ENCODE results near the gene ARHGAP10. TPM values are rescaled to one million over a fixed set of nuclear protein-coding genes. Genes with fewer than 3 reads are reported as not detected.

ARHGAP10 gene
- total RNA-seq, 3 donors from 2014 or later (not counting 1 experiment from before 2014, with no cell fraction given) = 13.9 to 28.7 (median 23.2) TPM

GRCh38 chr4:148074462-148074861, 342.6 kb downstream of the ARHGAP10 start:
- TF ChIP-seq CTCF (IDR thresholded peaks at IDR 0.05) = no peak
- Histone ChIP-seq H3K27ac (ENCODE audit: low read length) (no peak overlapping the region), H3K36me3 (ENCODE audit: control insufficient read depth, insufficient read depth, low read length) (peaks cover 22% of the 10 kb centered on the region), H3K4me3 (ENCODE audit: low read length) (no peak overlapping the region), H3K27me3 (ENCODE audit: control insufficient read depth, insufficient read depth, low read length) (no peaks in the 10 kb centered on the region), H3K9me3 (ENCODE audit: control insufficient read depth, insufficient read depth, low read length) (peaks cover 27% of the 10 kb centered on the region), H3K4me1 (ENCODE audit: control insufficient read depth, insufficient read depth, low read length) (no peaks in the 10 kb centered on the region)
- Mint-ChIP-seq H3K27me3 (ENCODE audit: low read depth in 2 of 2) (no peaks in the 10 kb centered on the region), H3K36me3 (peaks cover 26% of the 10 kb centered on the region), H3K27ac (peak overlapping the region in 1 of 2 donors; percentile 36), H3K4me3 (no peak overlapping the region), H3K9me3 (peaks cover 4 to 15% of the 10 kb centered on the region in 2 donors), H3K4me1 (peaks cover 0 to 5% of the 10 kb centered on the region in 2 donors)
- intact Hi-C loops (cut with micrococcal nuclease) = no loop called here
- DNase-seq (no peak), ATAC-seq (no peak)
- 100% methylated on average over 5 of the region's 5 CpGs for WGBS (ENCODE audit: insufficient coverage)

GRCh38 chr4:148075438-148075837, 343.6 kb downstream of the ARHGAP10 start:
- Mint-ChIP-seq H3K4me3 (no peak overlapping the region), H3K4me1 (peaks cover 0 to 5% of the 10 kb centered on the region in 2 donors), H3K27ac (no peak overlapping the region), H3K27me3 (ENCODE audit: low read depth in 2 of 2) (no peaks in the 10 kb centered on the region), H3K36me3 (peaks cover 26% of the 10 kb centered on the region), H3K9me3 (peaks cover 4 to 15% of the 10 kb centered on the region in 2 donors)
- Histone ChIP-seq H3K27ac (ENCODE audit: low read length) (no peak overlapping the region), H3K36me3 (ENCODE audit: control insufficient read depth, insufficient read depth, low read length) (peaks cover 22% of the 10 kb centered on the region), H3K9me3 (ENCODE audit: control insufficient read depth, insufficient read depth, low read length) (peaks cover 27% of the 10 kb centered on the region), H3K27me3 (ENCODE audit: control insufficient read depth, insufficient read depth, low read length) (no peaks in the 10 kb centered on the region), H3K4me3 (ENCODE audit: low read length) (no peak overlapping the region), H3K4me1 (ENCODE audit: control insufficient read depth, insufficient read depth, low read length) (no peaks in the 10 kb centered on the region)
- TF ChIP-seq CTCF (IDR thresholded peaks at IDR 0.05) = no peak
- 94% methylated on average over 3 of the region's 3 CpGs for WGBS (ENCODE audit: insufficient coverage)
- ATAC-seq = no peak
- no peak for DNase-seq
- intact Hi-C loops (cut with micrococcal nuclease) = no loop called here

- Mint-ChIP-seq H3K27ac (no peak overlapping the region), H3K27me3 (ENCODE audit: low read depth in 2 of 2) (no peaks in the 10 kb centered on the region), H3K4me3 (no peak overlapping the region), H3K4me1 (no peaks in the 10 kb centered on the region), H3K9me3 (peaks cover 4 to 15% of the 10 kb centered on the region in 2 donors), H3K36me3 (peaks cover 26% of the 10 kb centered on the region)
- no peaks in the 10 kb centered on the region for H3K4me1 ChIP-seq (ENCODE audit: control insufficient read depth, insufficient read depth, low read length)
- H3K4me3 ChIP-seq (ENCODE audit: low read length) = no peak overlapping the region
- peaks cover 22% of the 10 kb centered on the region for H3K36me3 ChIP-seq (ENCODE audit: control insufficient read depth, insufficient read depth, low read length)
- peaks cover 27% of the 10 kb centered on the region for H3K9me3 ChIP-seq (ENCODE audit: control insufficient read depth, insufficient read depth, low read length)
- DNase-seq (no peak), ATAC-seq (no peak)
- intact Hi-C loops (cut with micrococcal nuclease) = no loop called here
- H3K27me3 ChIP-seq (ENCODE audit: control insufficient read depth, insufficient read depth, low read length) = no peaks in the 10 kb centered on the region
- 97% methylated on average over 5 of the region's 5 CpGs for WGBS (ENCODE audit: insufficient coverage)
- H3K27ac ChIP-seq (ENCODE audit: low read length) = no peak overlapping the region
- TF ChIP-seq CTCF (IDR thresholded peaks at IDR 0.05) = no peak
Observed at GRCh38 chr4:148076964-148077363, 345.1 kb downstream of the ARHGAP10 start.

- Histone ChIP-seq H3K4me3 (ENCODE audit: low read length) (no peak overlapping the region), H3K27ac (ENCODE audit: low read length) (no peak overlapping the region), H3K4me1 (ENCODE audit: control insufficient read depth, insufficient read depth, low read length) (no peaks in the 10 kb centered on the region), H3K27me3 (ENCODE audit: control insufficient read depth, insufficient read depth, low read length) (no peaks in the 10 kb centered on the region), H3K36me3 (ENCODE audit: control insufficient read depth, insufficient read depth, low read length) (peaks cover 18% of the 10 kb centered on the region), H3K9me3 (ENCODE audit: control insufficient read depth, insufficient read depth, low read length) (peaks cover 27% of the 10 kb centered on the region)
- H3K27me3 Mint-ChIP-seq (ENCODE audit: low read depth in 2 of 2) = no peaks in the 10 kb centered on the region
- H3K27ac Mint-ChIP-seq = no peak overlapping the region
- ATAC-seq (no peak), DNase-seq (no peak)
- intact Hi-C loops (cut with micrococcal nuclease) = no loop called here
- no peak overlapping the region for H3K4me3 Mint-ChIP-seq
- H3K9me3 Mint-ChIP-seq = peaks cover 4 to 15% of the 10 kb centered on the region in 2 donors
- TF ChIP-seq CTCF (IDR thresholded peaks at IDR 0.05) = no peak
- no peaks in the 10 kb centered on the region for H3K4me1 Mint-ChIP-seq
- WGBS (ENCODE audit: insufficient coverage) = 100% methylated on average over 1 of the region's 1 CpG
- peaks cover 26% of the 10 kb centered on the region for H3K36me3 Mint-ChIP-seq
Observed at GRCh38 chr4:148077581-148077980, 345.7 kb downstream of the ARHGAP10 start.
